CD4-positive, alpha-beta T cell (primary cell): ENCODE data around the gene POU2F1. TPM values are rescaled to one million over a fixed set of nuclear protein-coding genes. Genes with fewer than 3 reads are reported as not detected.

Source experiments
- ATAC-seq: fragments of 200-7000 bp; cut with Tn5 transposase; one replicate; pipeline ENCODE4 v1.10.0; 2022; ENCODE audit warnings: mild to moderate bottlenecking; ENCODE audit not compliant: poor library complexity
- CTCF ChIA-PET: fragments of 350-600 bp; sonication (Branson Sonifier 250); formaldehyde crosslinking; loops from one replicate; lab custom pipeline; 2021; ENCODE audit warnings: antibody characterized with exemption, inconsistent platforms; lab: Charles Lee
- POLR2A ChIA-PET: fragments of 350-600 bp; sonication (Branson Sonifier 250); formaldehyde crosslinking; loops from one replicate; lab custom pipeline; 2021; ENCODE audit warnings: antibody characterized with exemption, inconsistent platforms; lab: Charles Lee
- DNase-seq, 14 experiments: peaks; one replicate each; pipeline ENCODE4 v3.0.0-alpha.2; 2013 to 2020; ENCODE audit warnings: mixed read lengths in 2 of 14
- H3K27ac ChIP-seq, 2 donors: one replicate each; pipeline versions ENCODE4 v1.5.1 to v1.7.0; 2013; ENCODE audit warnings: low read length in 2 of 2, low read depth in 1 of 2, mild to moderate bottlenecking in 1 of 2
- H3K27me3 ChIP-seq, 2 experiments: 1 replicate in 1 of 2; 2 replicates in 1 of 2; pipeline versions ENCODE4 v1.6.1 to v1.7.0; 2013; ENCODE audit warnings: low read length in 2 of 2, control low read depth in 1 of 2, mild to moderate bottlenecking in 1 of 2, moderate library complexity in 1 of 2; ENCODE audit not compliant: insufficient read depth in 2 of 2, control insufficient read depth in 1 of 2
- H3K36me3 ChIP-seq: one replicate; pipeline ENCODE4 v1.6.1; 2013; ENCODE audit warnings: low read length, control low read depth; ENCODE audit not compliant: insufficient read depth
- H3K4me1 ChIP-seq: one replicate; pipeline ENCODE4 v1.6.1; 2013; ENCODE audit warnings: low read length, control low read depth; ENCODE audit not compliant: insufficient read depth
- H3K4me3 ChIP-seq: one replicate; pipeline ENCODE4 v1.5.1; 2013; ENCODE audit warnings: mild to moderate bottlenecking, low read length, moderate library complexity
- H3K9me3 ChIP-seq, 2 experiments: 1 replicate in 1 of 2; 2 replicates in 1 of 2; pipeline versions ENCODE4 v1.6.1 to v1.7.0; 2013; ENCODE audit warnings: low read length in 2 of 2, mild to moderate bottlenecking in 2 of 2, control low read depth in 1 of 2, moderate library complexity in 1 of 2; ENCODE audit not compliant: control insufficient read depth in 1 of 2, insufficient read depth in 1 of 2
- H3K27ac Mint-ChIP-seq: one replicate; pipeline ENCODE4 v1.8.0; 2020; ENCODE audit warnings: mixed read lengths
- H3K27me3 Mint-ChIP-seq: one replicate; pipeline ENCODE4 v1.8.0; 2021; ENCODE audit warnings: mixed read lengths
- H3K36me3 Mint-ChIP-seq: one replicate; pipeline ENCODE4 v1.8.0; 2021; ENCODE audit warnings: low read depth, mixed read lengths
- H3K4me1 Mint-ChIP-seq: one replicate; pipeline ENCODE4 v1.8.0; 2021; ENCODE audit warnings: low read depth, mixed read lengths
- H3K4me3 Mint-ChIP-seq: one replicate; pipeline ENCODE4 v1.8.0; 2020; ENCODE audit warnings: mild to moderate bottlenecking, mixed read lengths
- H3K9me3 Mint-ChIP-seq: one replicate; pipeline ENCODE4 v1.8.0; 2020; ENCODE audit warnings: mixed read lengths
- intact Hi-C, 2 experiments: fragments of 100-400 bp; cut with DNase I in 1 of 2; cut with micrococcal nuclease in 1 of 2; formaldehyde crosslinking; loops; one replicate each; pipeline versions ENCODE4 v1.15.1 to v1.9.0; 2023 to 2025; cut with DNase I, micrococcal nuclease
- total RNA-seq, 174 experiments: library from RNA in 2 of 174; stranded (reverse) in 2 of 174; gene quantifications; one replicate each; pipeline ENCODE4 v1.2.3 and lab custom pipeline; 2021 to 2026
- TF ChIP-seq, protein P1 (sequence below): fragments of 200-600 bp; IDR thresholded peaks from one replicate; pipeline ENCODE4 v1.8.0; 2022; ENCODE audit warnings: antibody characterized with exemption, mild to moderate bottlenecking

POU2F1 gene
- total RNA-seq, 2 experiments from 2014 or later = 27.0 to 28.6 TPM

DNA sequence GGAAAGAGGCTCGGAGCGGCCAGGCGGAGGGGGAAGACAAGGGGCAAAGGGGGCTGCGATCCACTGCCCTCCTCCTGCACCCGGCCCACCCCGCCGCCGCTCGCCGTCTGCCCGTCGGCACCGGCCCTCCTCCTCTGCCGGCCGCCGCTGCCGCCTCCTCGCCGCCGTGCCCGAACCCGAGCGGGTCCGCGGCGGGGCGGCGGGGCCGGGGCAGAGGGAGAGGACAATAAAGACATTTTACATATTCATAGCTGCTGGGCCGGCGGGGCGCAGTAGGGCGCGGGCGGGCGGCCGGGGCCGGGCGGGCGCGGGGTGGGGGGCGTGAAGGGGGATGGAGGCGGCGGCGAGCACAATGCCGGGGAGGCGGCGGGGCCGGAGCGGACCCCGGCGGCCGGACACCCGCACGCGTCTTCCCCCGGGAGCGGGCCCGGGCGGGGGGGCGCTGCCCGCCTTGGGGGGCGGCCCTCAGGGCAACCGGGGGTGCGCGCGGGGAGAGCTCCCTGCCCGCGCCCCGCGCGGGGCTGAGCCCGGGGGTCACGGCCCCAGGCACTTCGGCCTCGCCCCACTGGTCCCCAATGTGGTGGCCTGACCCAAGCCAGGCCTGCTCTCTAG is 546 bp downstream of the POU2F1 start:
- CTCF ChIA-PET = interaction anchor here (0.9 to 2.6 kb wide), 12 partner anchors 10 to 715 kb away, joined by 3 to 18 read pairs (median 4); partner anchors contain the start of genes CD247, DCAF6 and MPC2
- peak overlapping the region; percentile 94 for H3K27ac Mint-ChIP-seq
- Histone ChIP-seq H3K4me3 (peak overlapping the region; percentile 87), H3K27ac (peak overlapping the region; percentile 76 to 78), H3K9me3 (peaks cover 0 to 3% of the 10 kb centered on the region in 2 experiments), H3K36me3 (no peaks in the 10 kb centered on the region), H3K4me1 (peaks cover 16% of the 10 kb centered on the region), H3K27me3 (no peaks in the 10 kb centered on the region)
- DNase-seq (peak in 2 of 14 experiments; percentile 3 to 25), ATAC-seq (no peak)
- H3K4me3 Mint-ChIP-seq = peak overlapping the region; percentile 99
- TF ChIP-seq, protein P1, sequence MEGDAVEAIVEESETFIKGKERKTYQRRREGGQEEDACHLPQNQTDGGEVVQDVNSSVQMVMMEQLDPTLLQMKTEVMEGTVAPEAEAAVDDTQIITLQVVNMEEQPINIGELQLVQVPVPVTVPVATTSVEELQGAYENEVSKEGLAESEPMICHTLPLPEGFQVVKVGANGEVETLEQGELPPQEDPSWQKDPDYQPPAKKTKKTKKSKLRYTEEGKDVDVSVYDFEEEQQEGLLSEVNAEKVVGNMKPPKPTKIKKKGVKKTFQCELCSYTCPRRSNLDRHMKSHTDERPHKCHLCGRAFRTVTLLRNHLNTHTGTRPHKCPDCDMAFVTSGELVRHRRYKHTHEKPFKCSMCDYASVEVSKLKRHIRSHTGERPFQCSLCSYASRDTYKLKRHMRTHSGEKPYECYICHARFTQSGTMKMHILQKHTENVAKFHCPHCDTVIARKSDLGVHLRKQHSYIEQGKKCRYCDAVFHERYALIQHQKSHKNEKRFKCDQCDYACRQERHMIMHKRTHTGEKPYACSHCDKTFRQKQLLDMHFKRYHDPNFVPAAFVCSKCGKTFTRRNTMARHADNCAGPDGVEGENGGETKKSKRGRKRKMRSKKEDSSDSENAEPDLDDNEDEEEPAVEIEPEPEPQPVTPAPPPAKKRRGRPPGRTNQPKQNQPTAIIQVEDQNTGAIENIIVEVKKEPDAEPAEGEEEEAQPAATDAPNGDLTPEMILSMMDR = no peak
- no peaks in the 10 kb centered on the region for H3K9me3 Mint-ChIP-seq
- POLR2A ChIA-PET = interaction anchor here (0.7 to 5.0 kb wide), 24 partner anchors 10 to 715 kb away, joined by 3 to 90 read pairs (median 9); partner anchors contain the start of genes CD247, CREG1, DCAF6 and GPA33
- intact Hi-C loops = loop anchor here (2.0 to 10.0 kb wide), 7 partner anchors 126 to 716 kb away; partner anchors contain the start of genes DCAF6 (in 2 of the 2), MPC2 (in 2 of the 2), CREG1 (in 1 of the 2) and GPA33 (in 1 of the 2)
- no peaks in the 10 kb centered on the region for H3K27me3 Mint-ChIP-seq
- peaks cover 20% of the 10 kb centered on the region for H3K36me3 Mint-ChIP-seq
- peaks cover 46% of the 10 kb centered on the region for H3K4me1 Mint-ChIP-seq

DNA sequence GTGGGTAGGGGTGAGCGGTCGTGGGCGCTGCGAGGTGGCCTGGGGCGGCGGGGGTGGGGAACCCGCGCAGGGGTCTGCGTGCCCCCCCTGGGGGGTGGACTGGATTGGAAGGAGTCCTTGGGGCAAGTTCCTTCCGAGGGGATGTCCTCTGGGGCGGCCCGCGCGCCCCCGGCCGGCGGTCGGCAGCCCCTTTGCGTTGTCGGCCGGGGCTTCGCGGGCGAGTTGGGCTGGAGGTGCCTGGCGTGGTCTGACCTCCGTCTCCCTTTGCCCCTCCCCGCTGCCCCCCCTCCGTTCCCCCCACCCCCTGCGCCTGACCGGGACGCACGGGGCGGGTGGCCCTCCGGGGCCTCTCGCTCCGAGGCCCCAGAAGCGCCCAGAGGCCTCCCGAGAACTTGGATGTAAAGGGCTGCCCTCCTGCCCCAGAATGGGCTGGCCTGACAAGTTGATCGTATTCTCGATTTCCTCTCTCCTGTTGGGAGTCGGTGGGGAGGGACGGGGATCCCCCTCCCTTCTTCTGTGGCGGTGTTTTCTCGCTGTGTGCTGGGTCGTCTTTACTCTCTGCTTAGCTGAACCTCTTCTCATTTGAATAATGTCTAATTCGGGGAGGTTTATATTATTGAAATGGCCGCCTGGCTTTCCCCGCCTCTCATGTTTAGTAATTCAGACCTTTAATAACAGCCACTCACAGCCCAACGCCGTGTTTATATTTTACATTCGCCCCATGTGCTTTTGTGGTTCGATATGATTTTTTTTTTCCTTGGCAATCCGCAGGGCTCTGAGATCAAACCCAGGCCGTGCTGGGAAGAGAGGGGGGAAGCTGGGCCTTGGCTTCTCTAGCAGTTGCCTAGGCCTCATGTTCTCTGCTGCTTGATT is 1.3 kb downstream of the POU2F1 start:
- Mint-ChIP-seq H3K27ac (peak overlapping the region; percentile 93), H3K4me3 (peak overlapping the region; percentile 98), H3K4me1 (peaks cover 52% of the 10 kb centered on the region), H3K27me3 (no peaks in the 10 kb centered on the region), H3K9me3 (no peaks in the 10 kb centered on the region), H3K36me3 (peaks cover 20% of the 10 kb centered on the region)
- POLR2A ChIA-PET = interaction anchor here (0.9 to 5.0 kb wide), 13 partner anchors 9 to 714 kb away, joined by 3 to 90 read pairs (median 7); partner anchors contain the start of genes CD247, CREG1, DCAF6 and GPA33
- H3K4me3 ChIP-seq = peak overlapping the region; percentile 65
- ATAC-seq = peak; percentile 24
- no peaks in the 10 kb centered on the region for H3K36me3 ChIP-seq
- no peaks in the 10 kb centered on the region for H3K9me3 ChIP-seq
- H3K27me3 ChIP-seq = no peaks in the 10 kb centered on the region
- H3K4me1 ChIP-seq = peaks cover 16% of the 10 kb centered on the region
- DNase-seq = peak; percentile 32 to 90 (median 52)
- CTCF ChIA-PET = interaction anchor here (1.0 kb wide), 1 partner anchor 312 kb away, joined by 3 read pairs; no protein-coding TSS in a partner anchor
- H3K27ac ChIP-seq = peak overlapping the region; percentile 54 to 80
- TF ChIP-seq, protein P1 = no peak
- intact Hi-C loops = loop anchor here (2.0 to 10.0 kb wide), 7 partner anchors 127 to 715 kb away; partner anchors contain the start of genes DCAF6 (in 2 of the 2), MPC2 (in 2 of the 2), CREG1 (in 1 of the 2) and GPA33 (in 1 of the 2)
